Activated CD4-positive, alpha-beta T cell treated with anti-CD3 and anti-CD28 coated beads, Interleukin-2, amount 50 U/mL, for 16 hours (primary cell): ENCODE measurements around the gene MRPL4.

Experiments used
- DNase-seq: peaks from one replicate; pipeline ENCODE4 v3.0.0-alpha.2; 2020

The MRPL4 gene

GRCh38 chr19:10251792-10252694, at the start of gene MRPL4:
TSS of gene MRPL4 (plus strand) at chr19:10252214. CDS start at chr19:10252254, 40 bp downstream.
- DNase-seq: peak; percentile 98

- no peak for DNase-seq
Measured at GRCh38 chr19:10203686-10204085, 48.3 kb upstream of the MRPL4 start.

DNA sequence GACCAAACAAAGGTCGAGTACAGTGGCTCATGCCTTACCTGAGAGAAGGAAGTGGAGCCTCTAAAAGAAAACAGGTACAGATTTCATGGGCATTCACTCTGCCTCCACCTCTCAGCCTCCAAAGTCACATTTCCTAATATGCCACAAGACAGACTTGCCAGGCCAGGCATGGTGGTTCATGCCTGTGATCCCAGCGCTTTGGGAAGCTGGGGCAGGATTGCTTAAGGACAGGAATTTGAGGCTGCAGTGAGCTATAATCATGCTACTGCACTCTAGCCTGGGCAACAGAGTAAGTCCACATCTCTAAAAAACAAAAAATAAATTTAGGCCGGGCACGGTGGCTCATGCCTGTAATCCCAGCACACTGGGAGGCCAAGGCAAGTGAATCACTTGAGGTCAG, 46.4 kb upstream of the MRPL4 start:
- DNase-seq: no peak

GRCh38 chr19:10206226-10206885, 45.7 kb upstream of the MRPL4 start:
- DNase-seq: no peak

DNA sequence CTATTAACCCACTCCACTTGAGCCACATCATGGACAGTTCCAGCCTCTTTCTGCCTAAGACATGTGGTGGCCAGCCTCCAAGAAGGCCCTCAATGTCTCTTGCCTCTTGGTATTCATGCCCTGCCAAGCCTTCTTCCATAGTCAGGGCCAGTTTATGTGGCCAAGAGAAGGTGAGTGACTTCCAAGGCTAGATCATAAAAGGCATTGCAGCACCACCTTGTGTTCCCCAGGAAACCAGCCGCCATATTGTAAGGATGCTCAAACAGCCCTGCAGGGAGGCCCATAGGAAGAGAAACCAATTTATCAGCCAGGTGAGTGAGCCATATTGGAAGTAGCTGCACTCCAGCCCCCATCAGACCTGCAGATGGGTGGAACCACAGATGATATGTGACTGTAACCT, 45.0 kb upstream of the MRPL4 start:
- no peak for DNase-seq

DNA sequence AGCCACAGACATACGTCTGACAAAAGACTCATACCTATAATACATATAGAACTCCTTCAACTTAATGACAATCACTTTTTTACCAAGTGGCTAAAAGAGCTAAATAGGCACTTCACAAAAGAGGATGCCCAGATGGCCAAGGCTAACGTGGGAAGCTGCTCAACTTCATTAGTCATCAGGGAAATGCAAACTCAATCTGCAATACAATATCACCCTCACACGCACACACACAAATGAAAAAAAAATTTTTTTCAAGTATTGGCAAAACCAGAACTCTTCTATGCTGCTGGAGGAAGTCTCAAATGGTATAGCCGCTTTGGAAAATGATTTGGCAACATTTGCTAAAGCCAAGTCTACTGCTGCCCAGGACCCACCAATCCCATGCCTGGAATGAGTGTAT, 42.7 kb upstream of the MRPL4 start:
- DNase-seq: no peak

DNA sequence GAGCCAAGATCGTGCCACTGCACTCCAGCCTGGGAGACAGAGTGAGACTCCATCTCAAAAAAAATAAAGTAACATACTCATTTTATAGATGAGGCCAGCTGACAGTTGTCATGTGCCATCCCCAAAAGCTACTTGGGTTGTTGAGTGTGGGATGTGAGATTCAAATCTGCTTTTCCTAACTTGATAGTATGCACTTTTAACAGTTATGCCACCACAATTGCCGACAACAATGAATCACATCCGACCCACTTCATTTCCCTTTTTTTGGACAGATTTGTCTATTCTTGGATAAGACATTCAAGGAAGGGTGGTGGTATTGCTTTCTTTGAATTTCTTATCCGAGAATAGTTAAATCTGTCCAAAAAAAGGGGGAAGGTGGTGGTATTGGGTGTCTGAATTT, 41.0 kb upstream of the MRPL4 start:
- no peak for DNase-seq

- DNase-seq: no peak
Measured at GRCh38 chr19:10211691-10212090, 40.3 kb upstream of the MRPL4 start.

DNA sequence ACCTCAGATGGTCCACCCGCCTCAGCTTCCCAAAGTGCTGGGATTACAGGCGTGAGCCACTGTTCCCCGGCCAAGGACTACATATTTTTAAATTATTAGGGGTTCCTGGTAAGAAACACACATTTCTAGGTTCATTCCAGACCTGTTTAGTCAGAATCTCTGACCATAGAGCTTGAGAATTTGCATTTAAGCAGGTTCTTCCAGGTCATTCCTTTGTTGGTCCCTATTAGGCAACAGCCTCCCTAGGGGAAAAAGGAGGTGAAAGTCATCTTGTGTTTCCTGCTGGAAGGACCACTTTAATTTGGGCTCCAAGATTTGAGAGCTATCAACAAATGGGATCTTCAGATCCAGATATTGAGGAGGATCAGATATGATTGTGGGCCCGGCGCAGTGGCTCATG, 37.2 kb upstream of the MRPL4 start:
- DNase-seq: no peak

GRCh38 chr19:10217085-10217484, 34.9 kb upstream of the MRPL4 start:
- DNase-seq: no peak

- DNase-seq: peak; percentile 47
Measured at GRCh38 chr19:10219678-10220077, 32.3 kb upstream of the MRPL4 start.

- DNase-seq: no peak
Measured at GRCh38 chr19:10220695-10221094, 31.3 kb upstream of the MRPL4 start.

GRCh38 chr19:10222201-10222890, 29.7 kb upstream of the MRPL4 start:
- DNase-seq: no peak

DNA sequence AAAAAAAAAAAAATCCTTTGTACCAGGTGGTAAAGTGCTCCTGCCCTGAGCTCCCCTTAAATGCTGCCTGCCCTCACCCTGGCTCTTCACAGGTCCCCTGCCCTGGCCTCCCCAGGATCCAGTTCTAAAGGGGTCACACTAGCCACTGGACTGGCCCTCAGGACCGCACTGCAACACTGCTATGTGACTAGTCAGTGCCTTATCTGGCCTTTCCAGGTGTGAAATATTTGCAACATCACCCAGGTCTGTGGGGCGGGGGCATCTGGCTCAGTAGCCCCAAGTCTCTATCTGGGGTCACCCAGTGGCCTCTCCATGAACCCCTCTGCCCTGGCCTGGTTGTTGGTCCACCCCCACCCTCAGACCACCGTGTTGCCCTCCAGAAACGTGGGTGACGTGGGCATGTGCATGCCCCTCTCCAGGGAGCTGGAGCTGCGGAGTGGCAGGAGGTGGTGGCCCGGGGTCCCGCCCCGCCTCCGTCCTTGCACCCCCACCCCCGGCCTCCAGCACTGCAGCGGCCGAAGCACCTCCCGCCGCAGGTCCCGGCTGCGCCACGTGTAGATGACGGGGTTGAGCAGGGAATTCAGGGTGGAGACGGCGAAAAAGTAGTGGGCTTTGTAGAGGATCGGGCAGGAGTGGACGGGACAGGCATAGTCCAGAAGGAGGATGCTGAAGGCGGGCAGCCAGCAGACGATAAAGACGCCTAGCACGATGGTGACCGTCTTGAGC, 28.4 kb upstream of the MRPL4 start:
- no peak for DNase-seq

- no peak for DNase-seq
Measured at GRCh38 chr19:10224337-10224736, 27.7 kb upstream of the MRPL4 start.

DNA sequence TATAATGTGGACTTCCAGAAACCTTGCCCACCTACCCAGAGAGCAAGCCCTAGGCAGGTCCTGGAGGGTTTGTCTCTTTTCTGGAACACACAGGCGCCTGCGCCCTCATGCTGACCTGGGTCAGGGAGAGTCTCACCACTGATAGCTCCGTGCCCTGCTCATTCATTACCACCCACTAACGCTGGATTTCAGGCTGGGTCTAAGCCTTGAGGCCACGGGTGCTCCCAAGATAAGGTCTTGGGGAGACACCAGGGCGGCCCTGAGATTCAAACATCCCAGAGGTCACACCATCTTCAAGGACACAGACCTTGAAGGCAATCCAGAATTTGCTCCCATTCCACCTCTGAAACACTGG, 26.0 kb upstream of the MRPL4 start:
- no peak for DNase-seq

DNA sequence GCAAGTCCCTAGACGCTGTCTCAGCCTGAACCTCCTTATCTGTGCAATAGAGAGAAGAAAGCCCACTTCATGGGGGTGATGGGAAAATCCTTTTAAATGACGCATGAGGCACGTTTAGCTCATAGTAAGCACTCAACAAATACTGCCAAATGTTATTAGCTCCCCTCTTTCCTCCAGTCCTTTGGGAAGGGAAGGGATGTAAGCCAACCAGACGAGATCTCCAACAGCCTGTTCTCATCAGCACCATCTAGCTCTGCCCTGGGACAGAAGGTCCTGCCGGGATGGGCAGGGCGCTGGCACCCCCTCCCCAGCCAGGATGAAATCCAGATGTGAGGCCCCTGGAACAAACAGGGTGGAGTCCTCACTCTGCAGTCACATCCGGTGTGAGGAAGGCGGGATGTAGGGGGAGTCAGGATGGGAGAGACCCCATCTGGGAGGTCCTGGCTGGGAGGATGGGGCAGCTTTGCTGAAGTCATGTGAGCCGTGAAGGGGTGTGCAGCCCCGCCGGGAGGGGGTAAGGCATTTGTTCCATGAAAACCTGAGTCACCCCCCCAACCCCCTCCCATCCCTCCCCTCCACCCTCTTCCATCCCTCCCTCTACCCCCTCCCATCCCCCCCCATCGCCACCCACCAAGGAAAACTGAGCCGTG, 25.5 kb upstream of the MRPL4 start:
- no peak for DNase-seq

DNA sequence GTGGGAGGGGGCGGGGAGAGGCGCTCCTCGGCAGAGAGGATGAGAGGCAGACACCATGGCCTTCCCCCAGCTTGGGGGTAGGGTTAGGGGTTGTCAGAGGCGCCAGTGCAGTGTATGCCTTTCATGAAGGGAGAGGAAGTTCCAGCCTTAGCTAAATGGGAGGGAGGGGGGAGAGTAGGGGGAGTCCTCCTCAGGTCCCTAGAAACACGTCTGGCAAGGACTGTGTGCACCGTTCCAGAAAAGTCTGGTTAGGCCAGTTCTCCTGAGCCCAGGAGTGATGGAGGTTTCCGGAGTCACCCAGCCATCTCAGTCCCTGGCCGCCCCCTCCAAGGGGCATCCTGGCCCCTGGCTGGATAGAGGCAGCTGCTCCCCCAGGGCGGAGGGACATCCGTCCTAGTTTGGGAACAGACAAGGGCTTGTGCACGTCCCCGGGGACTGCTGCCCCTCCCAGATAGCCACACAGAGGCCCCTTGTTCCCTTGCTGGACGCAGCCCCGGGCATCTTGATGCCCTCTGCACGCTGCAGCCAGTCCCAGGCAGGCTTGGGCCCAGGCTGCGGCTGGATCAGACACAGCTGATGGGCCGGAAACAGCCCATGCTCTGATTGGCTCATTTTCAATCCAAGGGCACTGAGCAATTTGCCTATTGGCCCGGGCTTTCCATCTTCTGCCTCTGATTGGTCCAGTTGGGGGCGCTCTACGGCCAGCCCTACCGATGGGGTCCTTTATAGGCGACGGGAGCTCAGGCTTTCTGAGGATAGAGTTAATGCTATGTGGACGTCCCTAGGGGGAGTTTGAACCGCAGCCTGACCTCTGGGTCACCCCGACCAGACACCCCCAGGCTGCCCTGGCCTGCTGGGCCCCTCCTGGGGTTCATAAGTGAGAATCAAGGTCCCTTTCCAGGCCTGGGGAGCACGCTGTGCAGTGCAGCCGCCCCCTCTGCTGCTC, 24.7 kb upstream of the MRPL4 start:
- no peak for DNase-seq

- no peak for DNase-seq
Measured at GRCh38 chr19:10228393-10228792, 23.6 kb upstream of the MRPL4 start.

GRCh38 chr19:10228920-10229319, 23.1 kb upstream of the MRPL4 start:
- DNase-seq: peak; percentile 52

DNA sequence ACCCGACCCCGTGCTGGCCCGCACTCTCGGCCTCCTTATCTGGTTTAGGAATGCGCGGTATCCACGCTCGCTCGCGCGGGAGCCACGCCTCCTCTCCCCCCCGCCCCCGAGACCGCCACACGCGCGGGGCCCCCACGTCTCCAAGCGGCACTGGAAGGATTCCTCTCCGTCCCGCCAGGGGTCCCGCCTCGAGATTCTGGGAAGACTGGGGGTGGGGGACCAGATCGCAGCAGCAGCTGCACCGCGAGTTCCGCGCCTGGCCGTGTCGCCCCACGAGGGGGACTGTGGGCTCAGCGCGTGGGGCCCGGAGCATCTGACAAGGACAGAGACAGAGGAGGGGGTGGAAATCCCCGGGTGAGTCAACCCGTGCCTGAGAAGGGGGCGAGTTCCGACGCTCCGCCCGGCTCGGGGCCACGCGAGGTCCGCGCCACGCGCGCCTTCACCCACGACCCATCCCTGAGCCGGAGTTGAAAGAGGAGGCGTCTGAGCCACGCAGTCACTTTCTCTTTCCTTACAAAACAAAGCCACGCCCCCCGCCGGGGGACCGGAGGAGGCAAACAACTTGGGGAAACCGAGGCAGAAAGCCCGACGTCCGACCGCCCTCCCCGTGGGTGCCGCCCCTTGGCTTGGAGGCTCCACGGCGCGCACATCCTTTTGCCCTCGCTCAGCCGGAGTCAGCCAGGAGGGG, 21.7 kb upstream of the MRPL4 start:
- peak; percentile 27 for DNase-seq
